ENCODE data around the gene PDE3B.

GRCh38 chr11:14705067-14705466, 61.5 kb downstream of the PDE3B start:
- no peak for TF ChIP-seq CTCF (conservative IDR thresholded peaks at IDR 0.05; ENCODE audit: low read depth, low read length)
- no peak for TF ChIP-seq EZH2 (IDR thresholded peaks at IDR 0.05; ENCODE audit: borderline replicate concordance, low read depth, low read length, poor library complexity, severe bottlenecking)
